SK-N-SH (cell line): Measurements from ENCODE around the gene AQP9. TPM values are rescaled to one million over a fixed set of nuclear protein-coding genes. Genes with fewer than 3 reads are reported as not detected.
"Not testable (repeated sequence)": the region's sequence is repeated elsewhere in the genome, so short reads cannot be mapped to it uniquely, and the experiment has no call there.

Source experiments
- CTCF ChIA-PET: fragments of 300-600, 350-600 bp; formaldehyde crosslinking; extraction: SDS; loops from one replicate; lab custom pipeline; 2021; lab: Yijun Ruan, JAX
- POLR2A ChIA-PET: fragments of 350-600 bp; sonication (Branson Sonifier 250); formaldehyde crosslinking; extraction: SDS; loops from one replicate; lab custom pipeline; 2020; ENCODE audit warnings: antibody characterized with exemption, inconsistent platforms; lab: Yijun Ruan, JAX
- DNase-seq: peaks from one replicate; pipeline ENCODE4 v3.0.0; 2012
- H2AFZ ChIP-seq: fragments of 200-600 bp; sonication (generic); 2 replicates; pipeline ENCODE4 v1.8.1; 2016; ENCODE audit warnings: antibody characterized with exemption, mild to moderate bottlenecking, low read depth
- H3F3A ChIP-seq: fragments of 200-600 bp; sonication (generic); replicated peaks from 2 replicates; pipeline ENCODE3; 2016; ENCODE audit warnings: antibody characterized with exemption, mild to moderate bottlenecking; ENCODE audit not compliant: insufficient read depth
- H3K27ac ChIP-seq, 2 experiments: fragments of 200-500 bp in 1 of 2; fragments of 200-600 bp in 1 of 2; sonication (Bioruptor generic) in 1 of 2; sonication (generic), shearing (Covaris generic) in 1 of 2; 2 replicates each; pipeline versions ENCODE4 v1.5.1 to v1.6.1; 2014 to 2016; ENCODE audit warnings: low read depth in 2 of 2, inconsistent platforms in 1 of 2, low read length in 1 of 2, mild to moderate bottlenecking in 1 of 2, mixed read lengths in 1 of 2
- H3K27me3 ChIP-seq: fragments of 200-600 bp; sonication (generic), shearing (Covaris generic); 2 replicates; pipeline ENCODE4 v1.6.1; 2016; ENCODE audit warnings: mixed run types; ENCODE audit not compliant: insufficient read depth
- H3K36me3 ChIP-seq, 2 experiments: fragments of 200-500 bp in 1 of 2; fragments of 200-600 bp in 1 of 2; sonication (Bioruptor generic) in 1 of 2; sonication (generic) in 1 of 2; replicated peaks in 1 of 2; 2 replicates each; pipeline versions ENCODE3 to v1.5.1; 2014 to 2016; ENCODE audit warnings: low read length in 1 of 2, mild to moderate bottlenecking in 1 of 2; ENCODE audit not compliant: insufficient read depth in 2 of 2, control insufficient read depth in 1 of 2
- H3K4me1 ChIP-seq, 2 experiments: fragments of 200-500 bp in 1 of 2; fragments of 200-600 bp in 1 of 2; sonication (Bioruptor generic) in 1 of 2; sonication (generic), shearing (Covaris generic) in 1 of 2; 2 replicates each; pipeline versions ENCODE4 v1.5.1 to v1.6.1; 2014 to 2016; ENCODE audit warnings: low read depth in 1 of 2, low read length in 1 of 2, mixed run types in 1 of 2; ENCODE audit not compliant: insufficient read depth in 2 of 2, control insufficient read depth in 1 of 2
- H3K4me2 ChIP-seq: fragments of 200-600 bp; sonication (generic), shearing (Covaris generic); 2 replicates; pipeline ENCODE4 v1.6.1; 2017; ENCODE audit warnings: mixed run types
- H3K4me3 ChIP-seq, 2 experiments: fragments of 200-500 bp in 1 of 2; fragments of 200-600 bp in 1 of 2; sonication (Bioruptor generic) in 1 of 2; sonication (generic), shearing (Covaris generic) in 1 of 2; 2 replicates each; pipeline versions ENCODE4 v1.5.1 to v1.8.1; 2014 to 2016; ENCODE audit warnings: low read depth in 2 of 2, inconsistent platforms in 1 of 2, low read length in 1 of 2, mild to moderate bottlenecking in 1 of 2, mixed read lengths in 1 of 2, moderate library complexity in 1 of 2
- H3K79me2 ChIP-seq: fragments of 200-600 bp; sonication (generic); 2 replicates; pipeline ENCODE4 v1.8.1; 2017; ENCODE audit warnings: mild to moderate bottlenecking; ENCODE audit not compliant: insufficient read depth
- H3K9ac ChIP-seq: fragments of 200-600 bp; sonication (generic); 2 replicates; pipeline ENCODE4 v1.6.1; 2017; ENCODE audit warnings: mixed run types
- H3K9me2 ChIP-seq: fragments of 200-600 bp; sonication (generic); 2 replicates; pipeline ENCODE4 v1.6.1; 2017; ENCODE audit warnings: mixed run types
- H3K9me3 ChIP-seq: fragments of 200-600 bp; sonication (generic); 2 replicates; pipeline ENCODE4 v1.6.1; 2017; ENCODE audit warnings: mixed run types, mild to moderate bottlenecking, moderate library complexity
- H4K20me1 ChIP-seq: fragments of 200-600 bp; sonication (generic); 2 replicates; pipeline ENCODE4 v1.6.1; 2017; ENCODE audit warnings: mild to moderate bottlenecking, mixed run types; ENCODE audit not compliant: insufficient read depth
- CHD2 ChIP-seq: fragments of 150-350 bp; IDR thresholded peaks from 2 replicates; pipeline ENCODE4 v1.6.1; 2018; ENCODE audit warnings: low read length; ENCODE audit not compliant: partially characterized antibody
- FOSL2 ChIP-seq: IDR thresholded peaks from 2 replicates; pipeline ENCODE4 v1.4.0; 2012; ENCODE audit warnings: low read depth, mild to moderate bottlenecking, moderate library complexity, borderline replicate concordance
- GATA2 ChIP-seq: sonication (generic); formaldehyde crosslinking; IDR thresholded peaks from 2 replicates; pipeline ENCODE4 v1.5.0; 2020; ENCODE audit warnings: mild to moderate bottlenecking, missing genetic modification reagents
- JUND ChIP-seq: IDR thresholded peaks from 2 replicates; pipeline ENCODE4 v1.4.0; 2012
- MEF2A ChIP-seq: IDR thresholded peaks from 2 replicates; pipeline ENCODE4 v1.4.0; 2012; ENCODE audit warnings: low read depth, borderline replicate concordance
- NRF1 ChIP-seq: IDR thresholded peaks from 2 replicates; pipeline ENCODE4 v1.6.1; 2012; ENCODE audit warnings: low read depth, mild to moderate bottlenecking, low read length
- RAD21 ChIP-seq: IDR thresholded peaks from 2 replicates; pipeline ENCODE4 v1.6.1; 2012; ENCODE audit warnings: mild to moderate bottlenecking, low read length
- RCOR1 ChIP-seq: fragments of 150-350 bp; IDR thresholded peaks from 2 replicates; pipeline ENCODE4 v1.6.1; 2017; ENCODE audit warnings: antibody characterized with exemption, low read length
- SIN3A ChIP-seq: IDR thresholded peaks from 2 replicates; pipeline ENCODE4 v1.6.1; 2012; ENCODE audit warnings: low read depth, mild to moderate bottlenecking, low read length, moderate library complexity, borderline replicate concordance
- TCF12 ChIP-seq: IDR thresholded peaks from 2 replicates; pipeline ENCODE4 v1.4.0; 2012
- WGBS: methylation state at CpG from one replicate; pipeline ENCODE4 v1.1.6; 2017; ENCODE audit warnings: low lambda C conversion rate; 5-methylcytosine and 5-hydroxymethylcytosine counted together
- polyA plus RNA-seq, 3 experiments: library from polyadenylated mRNA; depleted of rRNA; stranded (reverse); fragments of >200 nt; gene quantifications; 2 replicates each; pipeline ENCODE4 v1.2.3, GENCODE V29; 2012
- TF ChIP-seq, protein P1 (sequence below): fragments of 150-350 bp; IDR thresholded peaks from 2 replicates; pipeline ENCODE4 v1.6.1; 2016; ENCODE audit warnings: mild to moderate bottlenecking, low read depth, low read length
- TF ChIP-seq, protein P2 (sequence below): IDR thresholded peaks from 2 replicates; pipeline ENCODE4; 2012

AQP9 gene
- polyA plus RNA-seq, 1 of the 3 experiments (the other 2 are of a cell fraction) = not detected

DNA sequence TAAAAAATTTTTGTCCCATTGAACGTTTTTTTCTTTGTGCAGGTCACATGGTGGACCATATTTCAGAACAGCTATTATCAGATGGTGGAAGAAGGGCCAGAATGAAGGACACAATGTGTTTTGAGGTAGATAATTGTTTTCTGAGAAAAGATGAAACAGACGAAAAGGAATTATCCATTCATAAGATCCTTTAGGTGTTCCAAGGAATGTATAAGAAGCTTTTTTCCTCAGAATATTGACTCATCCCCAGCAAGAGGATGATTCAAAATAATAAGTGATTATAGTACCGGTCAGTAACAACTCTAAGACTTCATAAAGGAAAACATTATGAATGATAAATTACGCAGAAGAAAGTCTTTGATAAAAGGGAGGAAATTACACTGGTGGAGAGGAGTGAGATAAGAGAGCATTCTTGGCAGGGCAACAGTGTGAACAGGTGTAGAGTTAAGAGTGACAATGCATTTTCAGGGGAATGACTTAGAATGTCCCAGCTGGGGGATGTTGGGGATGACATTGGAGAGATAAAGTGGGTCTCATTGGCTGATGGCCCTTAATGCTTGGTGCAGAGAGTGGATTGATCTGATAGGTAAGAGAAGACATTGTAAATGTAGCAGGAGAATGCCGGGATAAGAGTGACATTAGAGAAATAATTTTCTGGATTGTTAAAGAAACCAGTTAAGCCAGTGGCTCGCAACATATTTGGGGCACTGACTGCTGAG is 27.0 kb upstream of the AQP9 start (continued):
- TF ChIP-seq, protein P1, sequence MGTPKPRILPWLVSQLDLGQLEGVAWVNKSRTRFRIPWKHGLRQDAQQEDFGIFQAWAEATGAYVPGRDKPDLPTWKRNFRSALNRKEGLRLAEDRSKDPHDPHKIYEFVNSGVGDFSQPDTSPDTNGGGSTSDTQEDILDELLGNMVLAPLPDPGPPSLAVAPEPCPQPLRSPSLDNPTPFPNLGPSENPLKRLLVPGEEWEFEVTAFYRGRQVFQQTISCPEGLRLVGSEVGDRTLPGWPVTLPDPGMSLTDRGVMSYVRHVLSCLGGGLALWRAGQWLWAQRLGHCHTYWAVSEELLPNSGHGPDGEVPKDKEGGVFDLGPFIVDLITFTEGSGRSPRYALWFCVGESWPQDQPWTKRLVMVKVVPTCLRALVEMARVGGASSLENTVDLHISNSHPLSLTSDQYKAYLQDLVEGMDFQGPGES = no peak
- no peak for TF ChIP-seq NRF1
- TF ChIP-seq RAD21 = no peak
- TF ChIP-seq, protein P2, sequence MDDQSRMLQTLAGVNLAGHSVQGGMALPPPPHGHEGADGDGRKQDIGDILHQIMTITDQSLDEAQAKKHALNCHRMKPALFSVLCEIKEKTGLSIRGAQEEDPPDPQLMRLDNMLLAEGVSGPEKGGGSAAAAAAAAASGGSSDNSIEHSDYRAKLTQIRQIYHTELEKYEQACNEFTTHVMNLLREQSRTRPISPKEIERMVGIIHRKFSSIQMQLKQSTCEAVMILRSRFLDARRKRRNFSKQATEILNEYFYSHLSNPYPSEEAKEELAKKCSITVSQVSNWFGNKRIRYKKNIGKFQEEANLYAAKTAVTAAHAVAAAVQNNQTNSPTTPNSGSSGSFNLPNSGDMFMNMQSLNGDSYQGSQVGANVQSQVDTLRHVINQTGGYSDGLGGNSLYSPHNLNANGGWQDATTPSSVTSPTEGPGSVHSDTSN = no peak
- no peak for TF ChIP-seq MEF2A
- TF ChIP-seq CHD2 = no peak
- no peak for TF ChIP-seq GATA2
- TF ChIP-seq SIN3A = no peak
- no peak for TF ChIP-seq JUND

DNA sequence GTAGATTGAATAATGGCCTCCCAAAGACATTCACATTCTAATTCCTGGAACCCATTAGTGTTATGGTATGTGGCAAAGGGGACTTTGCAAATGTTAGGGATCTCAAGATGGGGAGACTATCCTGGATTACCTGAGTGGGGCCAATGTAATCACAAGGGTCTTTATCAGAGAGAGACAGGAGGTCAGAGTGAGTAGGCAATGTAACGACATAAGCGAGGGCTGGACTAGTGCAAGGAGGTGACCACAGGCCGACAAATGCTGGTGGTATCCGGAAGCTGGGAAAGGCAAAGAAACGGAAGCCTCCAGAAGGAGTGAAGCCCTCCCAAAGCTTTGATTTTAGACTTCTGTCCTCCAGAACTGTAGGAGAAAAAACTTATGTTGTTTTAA is 26.5 kb upstream of the AQP9 start:
- H3K4me2 ChIP-seq = no peak overlapping the region
- H3K9me2 ChIP-seq = no peaks in the 10 kb centered on the region
- CTCF ChIA-PET = no interaction called here
- DNase-seq = no peak
- POLR2A ChIA-PET = no interaction called here
- 67% methylated on average over 5 of the region's 5 CpGs for WGBS
- no peaks in the 10 kb centered on the region for H3K36me3 ChIP-seq
- H3K79me2 ChIP-seq = no peaks in the 10 kb centered on the region
- H3K9me3 ChIP-seq = no peaks in the 10 kb centered on the region
- no peaks in the 10 kb centered on the region for H4K20me1 ChIP-seq
- H3F3A ChIP-seq = no peaks in the 10 kb centered on the region
- no peak overlapping the region for H3K4me3 ChIP-seq
- TF ChIP-seq FOSL2 (no peak), TCF12 (no peak), RCOR1 (no peak)
- no peak overlapping the region for H3K27ac ChIP-seq
- no peak overlapping the region for H3K9ac ChIP-seq
- H3K27me3 ChIP-seq = no peaks in the 10 kb centered on the region
- H3K4me1 ChIP-seq = no peaks in the 10 kb centered on the region
- no peak overlapping the region for H2AFZ ChIP-seq

DNA sequence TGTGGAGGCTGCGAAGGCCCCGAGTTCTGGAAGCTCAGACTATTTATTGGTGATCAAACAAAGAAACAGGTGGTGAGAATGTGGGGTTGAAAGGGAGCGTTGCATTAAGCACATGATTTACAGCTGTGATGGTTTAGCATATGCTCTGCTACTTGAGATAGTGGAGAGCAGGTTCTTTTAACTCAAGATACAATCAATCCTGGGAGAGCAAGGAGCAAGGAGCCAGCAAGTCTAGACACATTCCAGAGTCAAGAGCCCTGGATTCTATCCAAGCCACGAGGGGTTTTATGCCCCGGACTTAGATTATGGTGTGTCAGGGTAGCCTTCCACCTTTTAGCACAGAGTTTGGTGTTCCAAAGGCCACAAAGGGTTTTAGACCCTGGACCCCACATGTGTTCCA is 24.8 kb upstream of the AQP9 start:
- H3K4me2 ChIP-seq, DNase-seq, H3K27me3 ChIP-seq, H3K79me2 ChIP-seq, H3F3A ChIP-seq, H4K20me1 ChIP-seq, H3K9ac ChIP-seq, H2AFZ ChIP-seq, POLR2A ChIA-PET, H3K36me3 ChIP-seq, CTCF ChIA-PET, H3K4me3 ChIP-seq, H3K9me2 ChIP-seq, H3K4me1 ChIP-seq, H3K27ac ChIP-seq, H3K9me3 ChIP-seq: not testable (repeated sequence)
- 14% methylated on average over 4 of the region's 5 CpGs for WGBS
